Left renal pelvis (tissue), 4 donors: ENCODE measurements around the gene TBC1D22A. TPM values are rescaled to one million over a fixed set of nuclear protein-coding genes. Genes with fewer than 3 reads are reported as not detected.

Source experiments
- DNase-seq, 4 donors: peaks; one replicate each; pipeline ENCODE4 v3.0.0-alpha.2; 2013; ENCODE audit warnings: low read depth in 4 of 4, low spot score in 3 of 4
- polyA plus RNA-seq, 4 donors: library from polyadenylated mRNA; unstranded; fragments of 120-200 nt; gene quantifications; one replicate each; pipeline ENCODE4 v1.2.1, GENCODE V29; 2013; ENCODE audit not compliant: insufficient read length in 4 of 4

Gene TBC1D22A
- polyA plus RNA-seq, 4 donors: 14.3 to 19.3 (median 15.7) TPM

- no peak for DNase-seq
These were observed 238.8 kb downstream of the TBC1D22A start for GRCh38 chr22:47001288-47001687.

- no peak for DNase-seq
These were observed 240.2 kb downstream of the TBC1D22A start for GRCh38 chr22:47002692-47003091.

DNA sequence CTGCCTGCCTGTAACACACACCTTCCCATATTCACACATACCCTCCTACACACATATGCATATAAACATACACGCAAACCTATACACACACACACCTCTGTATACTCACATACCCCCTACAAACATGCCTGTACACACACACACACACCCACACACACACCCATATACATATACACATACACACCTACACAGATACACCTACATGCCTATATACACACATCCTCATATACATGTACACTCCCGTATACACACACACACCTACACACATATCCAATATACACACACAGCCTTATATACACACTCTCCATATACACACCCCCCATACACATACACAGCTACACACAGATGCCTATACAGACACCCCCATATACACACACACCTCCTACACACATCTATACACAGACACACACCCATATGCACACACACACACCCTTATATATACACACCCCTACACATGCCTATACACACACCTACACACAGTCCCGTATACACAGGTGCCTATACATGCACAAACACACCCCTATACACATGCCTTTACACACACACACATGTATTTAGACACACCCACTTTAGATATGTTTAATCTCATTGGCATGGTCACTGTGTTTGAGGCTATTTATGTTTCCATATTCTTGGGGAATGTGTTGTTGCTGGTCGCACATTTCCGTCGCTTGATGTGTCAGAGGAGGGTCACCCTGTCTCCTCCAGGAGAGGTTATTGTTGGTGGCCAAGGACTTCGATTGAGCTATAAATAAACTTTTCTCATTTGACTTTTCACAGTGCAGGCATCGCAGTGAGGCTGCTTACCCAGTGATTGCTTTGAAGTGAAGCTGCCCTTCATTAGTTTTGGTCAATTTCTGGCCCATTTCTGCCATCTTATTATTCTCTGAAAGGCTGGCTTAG is 243.3 kb downstream of the TBC1D22A start:
- DNase-seq: no peak

- no peak for DNase-seq
These were observed 244.0 kb downstream of the TBC1D22A start for GRCh38 chr22:47006433-47006832.

DNA sequence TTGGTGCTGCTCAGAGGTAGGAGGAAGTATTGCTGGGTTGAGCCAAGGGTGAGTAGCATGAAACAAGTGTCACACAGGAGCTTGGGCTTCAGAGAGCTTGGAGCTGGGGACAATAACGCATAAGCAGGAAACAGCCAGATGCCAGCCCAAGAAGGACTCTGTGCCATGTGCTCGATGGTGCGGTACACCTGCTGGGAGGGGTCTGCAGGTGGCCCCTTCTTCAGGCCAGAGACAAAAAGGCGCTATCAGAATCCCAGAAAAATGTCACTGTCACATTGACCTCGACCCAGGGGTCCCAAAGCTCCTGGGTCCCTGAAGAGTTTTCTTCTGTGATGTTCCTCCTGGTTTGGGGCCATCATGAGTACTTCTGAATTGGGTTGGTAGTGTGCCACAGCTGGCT is 244.4 kb downstream of the TBC1D22A start:
- no peak for DNase-seq

DNA sequence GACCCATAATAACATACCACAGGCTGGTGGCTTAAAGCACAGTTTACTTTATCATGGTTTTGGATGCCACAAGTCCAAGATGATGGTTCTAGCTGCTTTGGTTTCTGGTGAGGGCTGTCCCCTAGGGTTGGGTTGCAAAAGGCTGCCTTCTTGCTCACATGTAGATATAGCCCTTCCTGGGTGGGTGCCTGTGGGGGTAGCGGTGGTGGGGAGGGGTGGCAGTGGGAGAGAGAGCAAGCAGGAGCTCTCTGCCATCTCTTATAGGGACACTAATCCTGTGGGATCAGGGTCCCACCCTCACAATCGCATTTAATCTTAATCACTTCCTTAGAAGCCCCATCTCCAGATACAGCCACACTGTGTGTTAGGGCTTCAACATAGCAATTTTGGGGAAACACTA is 245.0 kb downstream of the TBC1D22A start:
- DNase-seq: no peak

DNA sequence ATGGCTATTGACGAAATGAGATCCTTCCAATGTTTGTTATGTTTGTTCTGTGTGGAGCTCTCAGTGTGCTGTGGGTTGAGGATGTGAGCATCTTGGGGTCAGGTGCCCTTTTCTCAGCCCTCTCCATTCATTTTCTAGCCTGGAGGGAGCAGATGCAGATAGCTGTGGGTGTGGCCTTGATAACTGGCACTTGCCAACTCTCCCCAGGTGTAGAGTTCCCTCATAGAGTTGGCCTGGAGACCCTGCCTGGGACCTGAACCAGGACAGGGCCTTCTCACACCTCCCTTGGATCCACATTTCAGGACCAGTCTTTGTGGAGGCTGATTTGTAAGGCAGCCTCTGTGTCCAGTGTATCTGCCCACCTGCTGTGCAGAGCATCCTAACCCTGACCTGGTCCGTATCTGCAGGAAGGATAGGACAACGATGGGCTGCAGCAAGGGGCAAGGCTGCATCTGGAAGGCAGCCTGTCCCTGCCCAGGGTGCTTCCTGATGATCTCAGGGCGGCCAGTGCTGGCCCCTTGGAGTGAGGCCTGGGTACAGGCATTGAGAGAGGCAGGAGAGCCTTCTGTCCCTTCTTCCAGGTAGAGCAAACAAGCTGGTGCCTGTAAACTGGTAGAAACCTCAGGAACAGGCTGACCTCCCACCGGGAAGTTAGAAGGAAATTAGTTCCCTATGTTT is 245.9 kb downstream of the TBC1D22A start:
- no peak for DNase-seq

DNA sequence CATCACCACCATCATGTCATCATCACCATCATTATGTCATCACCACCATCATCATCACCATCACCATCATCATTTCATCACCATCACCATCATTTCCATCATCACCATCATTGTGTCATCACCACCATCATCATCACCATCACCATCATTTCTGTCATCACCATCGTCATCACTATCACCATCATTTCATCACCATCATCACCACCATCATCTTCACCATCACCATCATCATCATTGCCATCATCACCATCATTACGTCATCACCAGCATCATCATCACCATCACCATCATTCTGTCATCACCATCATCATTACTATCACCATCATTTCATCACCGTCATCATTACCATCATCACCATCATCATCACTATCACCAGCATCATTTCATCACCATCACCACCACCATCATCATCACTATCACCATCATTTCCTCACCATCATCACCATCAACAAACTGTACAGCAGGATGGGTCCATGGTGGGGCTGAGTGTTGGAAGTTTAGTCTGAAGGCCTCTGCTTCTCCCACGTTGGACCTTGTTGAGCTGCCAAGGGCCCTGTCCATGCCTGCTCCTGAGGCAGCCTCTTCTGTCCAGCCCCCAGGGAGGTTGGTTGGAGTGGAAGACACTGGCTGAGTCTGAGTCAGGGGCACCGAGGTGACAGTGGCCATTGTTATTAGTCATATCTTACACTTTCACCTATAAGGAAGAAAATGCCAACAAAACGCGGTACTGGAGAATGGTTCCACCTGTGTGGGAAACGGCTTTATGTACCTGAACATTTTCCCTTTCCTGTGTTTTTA is 247.1 kb downstream of the TBC1D22A start:
- DNase-seq: no peak

DNA sequence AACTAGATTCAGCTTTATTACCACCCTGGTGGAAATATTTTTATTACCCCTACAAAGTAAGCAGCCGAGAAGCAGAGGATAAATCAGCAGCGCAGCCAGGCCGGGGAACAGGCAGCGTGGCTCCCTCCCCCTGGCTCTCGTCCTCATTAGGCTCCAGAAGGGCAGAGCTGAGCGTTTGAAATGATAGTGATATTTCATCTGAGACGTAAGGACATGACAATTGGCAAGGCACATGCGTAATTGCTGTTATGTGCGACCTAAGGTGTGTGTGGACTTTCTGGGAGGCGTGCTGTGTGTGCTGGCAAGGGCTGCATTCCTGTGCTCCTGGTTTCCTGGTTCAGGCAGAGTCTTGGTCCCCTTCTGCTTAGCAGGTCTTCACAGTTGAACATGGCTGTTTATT is 247.8 kb downstream of the TBC1D22A start:
- DNase-seq: no peak

DNA sequence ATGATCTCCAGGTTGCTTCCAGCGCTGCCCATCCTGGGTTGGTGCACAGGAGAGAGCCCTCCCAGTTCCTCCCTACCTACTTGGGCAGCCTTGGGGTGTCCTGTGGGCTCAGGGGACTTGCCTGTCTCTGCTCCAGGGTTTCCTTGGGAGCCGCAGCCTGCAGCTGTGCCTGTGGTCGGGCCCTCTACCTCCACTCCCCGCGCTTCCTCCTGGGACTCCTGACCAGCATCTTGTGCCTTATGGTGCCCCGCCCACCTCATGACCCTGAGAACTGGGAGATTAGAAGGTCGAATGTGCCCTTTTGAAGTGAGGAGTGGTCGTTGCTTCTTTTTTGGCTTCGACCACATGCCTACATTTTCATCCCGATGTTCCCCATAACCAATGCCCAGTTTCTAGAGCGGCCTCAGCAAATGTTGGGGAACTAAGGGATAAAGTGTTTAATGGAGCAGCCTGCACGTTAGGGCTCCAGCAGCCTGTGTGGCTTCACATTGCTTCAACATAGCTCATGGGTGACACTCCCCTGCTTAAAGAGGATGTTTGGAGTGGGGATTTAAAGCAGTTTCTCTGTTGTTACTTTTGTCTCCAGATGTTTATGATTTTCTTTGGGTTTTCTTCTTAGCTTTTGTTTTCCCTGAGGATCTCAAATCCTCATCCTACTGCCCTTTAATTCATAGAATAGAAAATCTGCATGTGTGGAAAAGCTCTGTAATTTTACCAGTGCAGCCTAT is 248.8 kb downstream of the TBC1D22A start:
- DNase-seq: no peak

DNA sequence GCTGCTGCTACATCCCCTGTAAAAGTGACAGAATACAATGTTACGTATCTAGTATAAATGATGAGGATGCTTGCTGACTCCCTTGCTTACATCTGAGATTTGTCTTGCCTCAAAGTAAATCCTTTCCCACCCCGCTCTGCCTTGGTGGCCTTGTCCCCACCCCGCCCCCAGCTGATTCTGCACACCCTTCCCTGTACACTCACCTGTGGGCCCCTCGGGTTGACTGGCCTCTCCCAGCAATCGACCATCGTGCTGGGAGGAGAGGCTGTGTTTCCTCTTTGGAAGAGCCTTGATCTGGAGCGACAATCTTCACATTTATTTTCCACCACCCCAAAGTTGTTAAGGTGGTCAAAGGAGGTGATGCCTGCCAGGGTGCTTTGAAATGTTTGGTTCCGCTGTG is 249.4 kb downstream of the TBC1D22A start:
- no peak for DNase-seq

GRCh38 chr22:47012589-47013370 is 250.3 kb downstream of the TBC1D22A start:
- no peak for DNase-seq

GRCh38 chr22:47013861-47014635 is 251.6 kb downstream of the TBC1D22A start:
- DNase-seq: no peak

GRCh38 chr22:47014636-47015345 is 252.3 kb downstream of the TBC1D22A start:
- DNase-seq: no peak

GRCh38 chr22:47015589-47016178 is 253.2 kb downstream of the TBC1D22A start:
- no peak for DNase-seq

DNA sequence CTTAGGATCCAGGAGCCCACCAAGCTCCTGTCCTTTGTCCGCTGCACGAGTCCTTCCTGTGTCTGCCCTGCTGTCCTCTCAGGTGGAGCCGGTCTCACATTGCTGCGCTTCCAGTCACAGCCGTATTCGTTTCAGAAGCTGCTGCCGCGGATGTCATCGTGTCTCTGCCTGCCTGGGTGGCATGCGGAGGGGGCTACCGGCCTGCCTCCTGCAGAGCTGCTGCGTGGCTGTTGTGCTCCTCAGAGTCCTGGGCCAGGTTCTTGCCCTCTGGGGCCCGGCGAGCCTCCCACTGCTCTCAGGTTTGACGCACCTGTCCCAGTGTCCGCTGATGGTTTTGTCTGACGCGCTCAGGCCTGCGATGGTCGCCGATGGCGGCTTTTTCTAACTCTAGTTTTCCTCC is 254.2 kb downstream of the TBC1D22A start:
- no peak for DNase-seq

- DNase-seq: no peak
These were observed 254.8 kb downstream of the TBC1D22A start for GRCh38 chr22:47017245-47017644.
